Heart right ventricle (tissue), 16 donors: ENCODE measurements around the gene MYH7. TPM values are rescaled to one million over a fixed set of nuclear protein-coding genes. Genes with fewer than 3 reads are reported as not detected.

ENCODE experiments used
- ATAC-seq, 8 donors: fragments of 200-7000 bp; cut with Tn5 transposase; one replicate each; pipeline ENCODE4 v1.9.1; 2020; ENCODE audit warnings: mild to moderate bottlenecking in 8 of 8, moderate library complexity in 8 of 8, moderate number of reproducible peaks in 1 of 8
- DNase-seq, 2 donors: peaks; one replicate each; pipeline ENCODE4 v3.0.0-alpha.2; 2020
- H3K27ac ChIP-seq, 10 donors: fragments of 200-600 bp; sonication (generic) in 2 of 10; one replicate each; pipeline versions ENCODE4 v1.5.0 to v1.8.0; 2020 to 2022; ENCODE audit warnings: mild to moderate bottlenecking in 3 of 10
- H3K27me3 ChIP-seq, 7 donors: fragments of 200-600 bp; one replicate each; pipeline ENCODE4 v1.8.0; 2021 to 2022; ENCODE audit warnings: mild to moderate bottlenecking in 2 of 7
- H3K36me3 ChIP-seq, 9 donors: fragments of 200-600 bp; sonication (generic) in 1 of 9; one replicate each; pipeline versions ENCODE4 v1.5.0 to v1.8.0; 2020 to 2022; ENCODE audit warnings: mild to moderate bottlenecking in 2 of 9
- H3K4me1 ChIP-seq, 9 donors: fragments of 200-600 bp; sonication (generic) in 1 of 9; one replicate each; pipeline versions ENCODE4 v1.5.0 to v1.8.0; 2020 to 2022; ENCODE audit warnings: mild to moderate bottlenecking in 4 of 9
- H3K4me3 ChIP-seq, 10 donors: fragments of 200-600 bp; sonication (generic) in 2 of 10; one replicate each; pipeline versions ENCODE4 v1.5.0 to v1.8.0; 2020 to 2022; ENCODE audit warnings: mild to moderate bottlenecking in 7 of 10, moderate library complexity in 2 of 10
- H3K9me3 ChIP-seq, 11 donors: fragments of 200-600 bp in 10 of 11; sonication (generic) in 2 of 11; one replicate each; pipeline versions ENCODE4 v1.5.0 to v1.8.0; 2013 to 2022; ENCODE audit warnings: mild to moderate bottlenecking in 2 of 11, control low read depth in 1 of 11, moderate library complexity in 1 of 11
- CTCF ChIP-seq, 9 donors: fragments of 200-600 bp; sonication (generic) in 2 of 9; IDR thresholded peaks; one replicate each; pipeline versions ENCODE4 v1.5.0 to v1.8.0; 2021 to 2022; ENCODE audit warnings: antibody characterized with exemption in 9 of 9, mild to moderate bottlenecking in 5 of 9, moderate library complexity in 1 of 9
- WGBS, 2 donors: extraction: QIAGEN DNeasy Blood & Tissue Kit; methylation state at CpG; one replicate each; pipeline ENCODE4 v1.1.7; 2013; ENCODE audit warnings: inconsistent platforms in 1 of 2; 5-methylcytosine and 5-hydroxymethylcytosine counted together
- intact Hi-C, 10 donors: fragments of 100-400 bp; cut with DNase I; formaldehyde crosslinking; loops; one replicate each; pipeline versions ENCODE4 v1.11.1 to v1.14.2; 2022
- polyA plus RNA-seq, 2 donors: library from polyadenylated mRNA; stranded (reverse); fragments of 200-250 nt; gene quantifications; one replicate each; pipeline ENCODE4 v1.2.3, GENCODE V29; 2013
- total RNA-seq, 10 donors: library from RNA; stranded (reverse); fragmentation: NEBNext Ultra II Directional in 3 of 10; extraction: Animal tissue kit (Norgen Biotek cat#: 25700) in 3 of 10; gene quantifications; one replicate each; pipeline versions ENCODE4 v1.2.1 to v1.2.4, GENCODE V29; 2021 to 2023
- donor health status: Arrhythmogenic right ventricular cardiomyopathy.
- donor health status: ischemic (EF 13 %, LVEDD 7.1; RV severe dilation, severe dysfunction).
- donor health status: healthy with polysubstance abuse.
- donor health status: DM: no; HTN: yes; CAD: no.
- donor health status: DM: no; HTN: no; CAD: no.
- donor health status: ischemic (EF 25% LVEDD 6.9; RV normal size, moderate dysfunction).
- donor health status: ischemic (EF 25% LVEDD 5.7; RV mildly dilated, moderate dysfunction).
- donor health status: healthy.
- donor health status: DM: yes; HTN: yes; CAD: no.
- donor health status: Ischemic cardiomyopathy.
- donor health status: ischemic (EF 35%, LVEDD 5.7; RV mildly dilated, moderate dysfunction).
- donor health status: nonischemic (EF 11% LVEDD 7.7; RV severe dilation, severe dysfunction).
- donor health status: DM: yes; HTN: yes; CAD: no.
- donor health status: PGD.
- donor health status: ischemic (EF 29% LVEDD 5.4; RV normal size, mild dysfunction).
- donor health status: nonischemic (EF 23%, LVEDD 6.1; RV moderate dilation, normal function).

MYH7 gene
- total and polyA plus RNA-seq, 12 donors: 641 to 22,607 (median 18,940) TPM

- DNase-seq (no peak), ATAC-seq (peak in 4 of 8 donors; percentile 0 to 1 (median 0))
- H3K4me3 ChIP-seq: no peak overlapping the region
- no peaks in the 10 kb centered on the region for H3K9me3 ChIP-seq
- peaks cover 0 to under 1% (median 0%) of the 10 kb centered on the region in 7 donors for H3K27me3 ChIP-seq
- TF ChIP-seq CTCF (IDR thresholded peaks at IDR 0.05): no peak
- H3K27ac ChIP-seq: peak overlapping the region in 9 of 10 donors; percentile 7 to 86 (median 69)
- 44 to 57% methylated on average over 13 to 14 of the region's 14 CpGs for WGBS, 2 donors
- peaks cover 0 to 52% (median 0%) of the 10 kb centered on the region in 9 donors for H3K36me3 ChIP-seq
- intact Hi-C loops: no loop called here
- peaks cover 0 to 40% (median 5%) of the 10 kb centered on the region in 9 donors for H3K4me1 ChIP-seq
These were observed 23.6 kb downstream of the MYH7 start for GRCh38 chr14:23411563-23412525.

- Histone ChIP-seq H3K4me3 (no peak overlapping the region), H3K27me3 (peaks cover 0 to 10% (median 0%) of the 10 kb centered on the region in 7 donors), H3K4me1 (peaks cover 0 to 53% (median 5%) of the 10 kb centered on the region in 9 donors), H3K27ac (peak overlapping the region in 9 of 10 donors; percentile 21 to 86 (median 75)), H3K9me3 (no peaks in the 10 kb centered on the region), H3K36me3 (peaks cover 0 to 47% (median 0%) of the 10 kb centered on the region in 9 donors)
- intact Hi-C loops: loop anchor here in 2 of 10 donors (2.0 kb wide), 1 partner anchor 33 kb away; no protein-coding TSS in a partner anchor
- ATAC-seq (peak; percentile 13 to 75 (median 54)), DNase-seq (peak; percentile 57 to 67)
- TF ChIP-seq CTCF (IDR thresholded peaks at IDR 0.05): no peak
- 35 to 47% methylated on average over 13 to 14 of the region's 14 CpGs for WGBS, 2 donors
These were observed 25.4 kb downstream of the MYH7 start for GRCh38 chr14:23409966-23410635.

DNA sequence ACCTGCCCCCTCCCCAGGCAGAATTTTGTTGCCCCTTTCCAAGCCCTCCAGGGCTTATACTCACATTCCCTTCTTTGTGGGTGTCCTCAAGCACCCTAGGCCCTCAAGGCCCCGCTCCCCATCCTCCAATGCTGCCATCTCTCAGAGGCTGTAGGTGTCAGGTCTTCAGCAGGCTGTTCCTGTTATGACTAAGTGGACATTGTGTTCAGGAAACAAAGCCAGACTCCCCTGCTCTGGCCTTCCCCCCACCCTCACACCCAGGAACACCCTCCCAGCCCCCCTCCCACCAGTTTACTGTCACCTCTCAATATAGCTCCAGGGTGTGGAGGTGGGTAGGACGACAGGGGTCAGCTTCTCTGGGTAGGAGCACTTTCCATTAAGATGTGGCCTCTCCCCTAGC is 26.0 kb downstream of the MYH7 start:
- no peak overlapping the region for H3K4me3 ChIP-seq
- peaks cover 0 to 10% (median 0%) of the 10 kb centered on the region in 7 donors for H3K27me3 ChIP-seq
- no peak for TF ChIP-seq CTCF (IDR thresholded peaks at IDR 0.05)
- 30 to 53% methylated on average over 2 of the region's 2 CpGs for WGBS, 2 donors
- intact Hi-C loops: loop anchor here in 2 of 10 donors (2.0 kb wide), 1 partner anchor 33 kb away; no protein-coding TSS in a partner anchor
- peak overlapping the region in 9 of 10 donors; percentile 46 to 87 (median 75) for H3K27ac ChIP-seq
- peaks cover 0 to 47% (median 0%) of the 10 kb centered on the region in 9 donors for H3K36me3 ChIP-seq
- H3K9me3 ChIP-seq: no peaks in the 10 kb centered on the region
- peaks cover 0 to 51% (median 7%) of the 10 kb centered on the region in 9 donors for H3K4me1 ChIP-seq
- DNase-seq: no peak
- peak; percentile 5 to 70 (median 36) for ATAC-seq

DNA sequence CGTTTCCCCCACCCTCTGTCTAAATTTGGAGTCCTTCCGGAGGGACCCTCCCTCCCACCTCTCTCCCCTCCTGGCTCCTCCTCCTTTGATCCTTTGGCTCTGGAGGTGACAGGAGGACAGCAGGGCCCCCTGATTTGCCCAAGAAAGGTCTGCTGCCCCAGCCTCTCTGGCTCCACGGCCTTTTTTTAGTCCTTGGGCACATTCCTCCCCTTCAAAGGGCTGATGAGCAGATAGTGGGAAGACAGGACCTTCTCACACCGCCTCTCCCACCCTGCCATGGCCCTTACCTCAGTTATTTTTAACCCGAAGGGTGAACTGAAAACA is 27.2 kb downstream of the MYH7 start:
- WGBS, 2 donors: 13 to 33% methylated on average over 5 of the region's 5 CpGs
- no peak for DNase-seq
- H3K4me1 ChIP-seq: peaks cover 0 to 46% (median 7%) of the 10 kb centered on the region in 9 donors
- ATAC-seq: peak in 2 of 8 donors; percentile 33 to 39
- H3K4me3 ChIP-seq: peak overlapping the region in 1 of 10 donors; percentile 24
- intact Hi-C loops: loop anchor here in 2 of 10 donors (2.0 kb wide), 1 partner anchor 35 kb away; no protein-coding TSS in a partner anchor
- no peaks in the 10 kb centered on the region for H3K9me3 ChIP-seq
- peaks cover 0 to 47% (median 0%) of the 10 kb centered on the region in 9 donors for H3K36me3 ChIP-seq
- H3K27me3 ChIP-seq: peaks cover 0 to 10% (median 0%) of the 10 kb centered on the region in 7 donors
- peak overlapping the region in 9 of 10 donors; percentile 46 to 87 (median 75) for H3K27ac ChIP-seq
- no peak for TF ChIP-seq CTCF (IDR thresholded peaks at IDR 0.05)
